Parathyroid adenoma (tissue), 2 donors: ENCODE measurements around the gene PSME2.

Experiments used
- H2AFZ ChIP-seq: fragments of 300-600 bp; sonication (generic); one replicate; pipeline ENCODE4 v1.7.0; 2017; ENCODE audit warnings: antibody characterized with exemption, mild to moderate bottlenecking
- H3K27ac ChIP-seq: fragments of 300-600 bp; sonication (generic); one replicate; pipeline ENCODE4 v1.7.0; 2017
- H3K27me3 ChIP-seq: fragments of 300-600 bp; sonication (generic); one replicate; pipeline ENCODE4 v1.7.0; 2017; ENCODE audit warnings: low read length; ENCODE audit not compliant: control insufficient read depth, insufficient read depth
- H3K36me3 ChIP-seq: fragments of 300-600 bp; sonication (generic); one replicate; pipeline ENCODE4 v1.7.0; 2017; ENCODE audit warnings: low read length; ENCODE audit not compliant: control insufficient read depth, insufficient read depth
- H3K4me1 ChIP-seq: fragments of 300-600 bp; sonication (generic); one replicate; pipeline ENCODE4 v1.7.0; 2017; ENCODE audit warnings: control low read depth
- H3K4me2 ChIP-seq: fragments of 300-600 bp; sonication (generic); one replicate; pipeline ENCODE4 v1.7.0; 2017; ENCODE audit warnings: low read length
- H3K4me3 ChIP-seq: fragments of 300-600 bp; sonication (generic); one replicate; pipeline ENCODE4 v1.7.0; 2017; ENCODE audit warnings: low read depth, low read length
- H3K79me2 ChIP-seq: fragments of 300-600 bp; sonication (generic); one replicate; pipeline ENCODE4 v1.7.0; 2017; ENCODE audit warnings: control low read depth
- H3K9ac ChIP-seq: fragments of 300-600 bp; sonication (generic); one replicate; pipeline ENCODE4 v1.7.0; 2017; ENCODE audit warnings: mild to moderate bottlenecking
- H3K9me3 ChIP-seq: fragments of 300-600 bp; sonication (generic); one replicate; pipeline ENCODE4 v1.7.0; 2017; ENCODE audit warnings: low read length; ENCODE audit not compliant: control insufficient read depth
- TF ChIP-seq, protein P1 (sequence below): fragments of 300-600 bp; sonication (generic); IDR thresholded peaks from one replicate; pipeline ENCODE4 v1.7.0; 2017; ENCODE audit warnings: antibody characterized with exemption, mild to moderate bottlenecking
- donor health status: primary hyperparathyroidism.

The PSME2 gene

GRCh38 chr14:24094841-24095270 is 51.6 kb downstream of the PSME2 start:
- TF ChIP-seq, protein P1, sequence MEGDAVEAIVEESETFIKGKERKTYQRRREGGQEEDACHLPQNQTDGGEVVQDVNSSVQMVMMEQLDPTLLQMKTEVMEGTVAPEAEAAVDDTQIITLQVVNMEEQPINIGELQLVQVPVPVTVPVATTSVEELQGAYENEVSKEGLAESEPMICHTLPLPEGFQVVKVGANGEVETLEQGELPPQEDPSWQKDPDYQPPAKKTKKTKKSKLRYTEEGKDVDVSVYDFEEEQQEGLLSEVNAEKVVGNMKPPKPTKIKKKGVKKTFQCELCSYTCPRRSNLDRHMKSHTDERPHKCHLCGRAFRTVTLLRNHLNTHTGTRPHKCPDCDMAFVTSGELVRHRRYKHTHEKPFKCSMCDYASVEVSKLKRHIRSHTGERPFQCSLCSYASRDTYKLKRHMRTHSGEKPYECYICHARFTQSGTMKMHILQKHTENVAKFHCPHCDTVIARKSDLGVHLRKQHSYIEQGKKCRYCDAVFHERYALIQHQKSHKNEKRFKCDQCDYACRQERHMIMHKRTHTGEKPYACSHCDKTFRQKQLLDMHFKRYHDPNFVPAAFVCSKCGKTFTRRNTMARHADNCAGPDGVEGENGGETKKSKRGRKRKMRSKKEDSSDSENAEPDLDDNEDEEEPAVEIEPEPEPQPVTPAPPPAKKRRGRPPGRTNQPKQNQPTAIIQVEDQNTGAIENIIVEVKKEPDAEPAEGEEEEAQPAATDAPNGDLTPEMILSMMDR, result no peak
- Histone ChIP-seq H3K4me3 (peak overlapping the region; percentile 95), H3K9me3 (no peaks in the 10 kb centered on the region), H3K27me3 (no peaks in the 10 kb centered on the region), H3K27ac (peak overlapping the region; percentile 98), H3K9ac (peak overlapping the region; percentile 88), H3K4me2 (peak overlapping the region; percentile 100), H3K4me1 (peaks cover 23% of the 10 kb centered on the region), H3K36me3 (no peaks in the 10 kb centered on the region), H3K79me2 (peaks cover 11% of the 10 kb centered on the region), H2AFZ (peak overlapping the region; percentile 93)

DNA sequence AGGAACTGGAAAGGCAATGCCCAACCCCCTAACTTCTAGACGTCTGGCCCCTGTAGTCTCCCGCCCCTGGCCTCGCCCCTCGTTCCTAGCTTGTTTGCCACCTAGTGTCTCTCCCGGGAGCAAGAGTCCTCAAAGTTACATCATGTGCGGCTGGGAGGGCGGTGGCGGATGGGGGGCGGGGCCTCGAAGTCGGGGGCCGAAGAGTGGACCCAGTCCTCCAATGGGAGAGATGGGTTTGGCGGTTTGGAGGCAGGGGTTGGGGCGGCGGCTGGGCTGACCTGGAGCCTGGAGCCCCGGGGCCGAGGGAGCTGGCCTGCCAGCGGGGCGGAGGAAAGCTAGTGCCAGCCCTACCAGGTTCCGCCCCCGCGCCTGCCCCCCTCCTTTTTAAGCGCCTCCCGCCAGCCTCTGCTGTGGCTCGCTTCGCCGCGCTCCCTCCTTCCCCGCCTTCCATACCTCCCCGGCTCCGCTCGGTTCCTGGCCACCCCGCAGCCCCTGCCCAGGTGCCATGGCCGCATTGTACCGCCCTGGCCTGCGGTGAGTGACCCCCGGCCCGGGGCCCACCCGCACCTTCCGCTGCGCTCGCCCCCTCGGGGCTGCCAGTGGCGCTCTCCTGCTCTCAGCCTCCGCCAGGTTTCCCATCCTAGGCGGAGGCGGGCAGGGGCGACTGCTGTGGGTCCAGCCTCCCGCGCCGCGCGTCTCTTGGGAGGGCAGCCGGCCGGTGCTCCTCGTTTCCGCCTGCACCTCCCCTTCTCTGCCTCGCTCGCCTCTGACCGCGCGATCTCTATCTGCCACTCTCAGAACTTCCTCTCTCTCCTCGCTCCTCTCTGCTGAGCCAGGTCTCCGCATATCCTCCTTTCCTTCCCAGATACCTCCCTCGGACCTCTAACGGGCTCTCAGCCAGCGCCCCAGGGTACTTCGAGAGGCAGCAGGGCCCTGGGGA is 52.2 kb downstream of the PSME2 start, which contains the start of gene PCK2:
PCK2 (plus strand) TSS at position 411 of the 940 bp plus-strand sequence; CDS start at position 506, 95 bp downstream.
- peak within 1 kb of the TSS; percentile 93 for H2AFZ ChIP-seq
- H3K27me3 ChIP-seq, result no peaks in the 10 kb centered on the region
- TF ChIP-seq, protein P1, result peak; percentile 14
- H3K4me1 ChIP-seq, result peaks cover 22% of the 10 kb centered on the region
- peak within 1 kb of the TSS; percentile 98 for H3K27ac ChIP-seq
- peak within 1 kb of the TSS; percentile 100 for H3K4me2 ChIP-seq
- H3K36me3 ChIP-seq, result no peaks in the 10 kb centered on the region
- H3K4me3 ChIP-seq, result peak within 1 kb of the TSS; percentile 95
- peaks cover 11% of the 10 kb centered on the region for H3K79me2 ChIP-seq
- H3K9me3 ChIP-seq, result no peaks in the 10 kb centered on the region
- peak within 1 kb of the TSS; percentile 88 for H3K9ac ChIP-seq
